VCaP (cell line): ENCODE results near the gene C12orf42.

ENCODE experiments used
- H3K27ac ChIP-seq: fragments of 450-650 bp; 2 replicates; pipeline ENCODE4 v1.5.1; 2017
- TF ChIP-seq, protein P1 (sequence below): fragments of 450-650 bp; conservative IDR thresholded peaks from 2 replicates; pipeline ENCODE4 v1.5.1; 2017; ENCODE audit warnings: mild to moderate bottlenecking, moderate library complexity

C12orf42 gene

DNA sequence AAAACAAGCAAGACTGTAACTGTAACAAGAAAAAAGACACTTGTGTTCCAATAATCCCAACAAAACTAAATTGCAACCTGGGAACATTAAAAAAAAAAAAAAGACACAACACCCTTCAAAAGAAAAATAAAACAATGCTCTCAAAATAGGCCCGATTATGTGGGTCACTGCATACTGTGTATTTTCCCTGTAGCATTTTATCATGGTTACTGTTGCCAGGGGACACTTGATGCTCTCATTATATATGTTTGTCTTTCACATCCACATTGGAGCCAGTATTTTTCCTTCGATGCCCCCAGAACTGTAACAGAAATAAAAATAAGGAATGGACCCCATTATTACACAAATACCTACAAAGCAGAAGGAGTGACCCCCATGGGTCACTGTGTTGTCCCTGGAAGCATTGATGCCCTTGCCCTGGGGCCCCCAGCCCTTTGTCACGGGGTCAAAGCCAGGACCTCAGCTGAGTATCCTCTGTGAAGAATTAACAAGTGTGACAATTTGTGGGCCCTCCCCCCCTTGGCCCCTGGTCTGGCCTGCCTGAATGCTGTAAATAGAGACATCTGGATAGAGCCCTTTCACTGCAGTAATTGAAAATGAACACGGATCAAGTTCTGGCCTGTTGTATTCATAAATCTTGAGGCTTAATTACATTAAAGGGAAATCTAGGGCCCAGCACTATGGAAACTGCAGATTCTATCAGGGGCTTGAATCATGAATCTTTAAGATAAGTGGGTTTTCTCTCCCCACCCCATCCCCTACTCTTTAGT, 72.8 kb downstream of the C12orf42 start:
- TF ChIP-seq, protein P1, sequence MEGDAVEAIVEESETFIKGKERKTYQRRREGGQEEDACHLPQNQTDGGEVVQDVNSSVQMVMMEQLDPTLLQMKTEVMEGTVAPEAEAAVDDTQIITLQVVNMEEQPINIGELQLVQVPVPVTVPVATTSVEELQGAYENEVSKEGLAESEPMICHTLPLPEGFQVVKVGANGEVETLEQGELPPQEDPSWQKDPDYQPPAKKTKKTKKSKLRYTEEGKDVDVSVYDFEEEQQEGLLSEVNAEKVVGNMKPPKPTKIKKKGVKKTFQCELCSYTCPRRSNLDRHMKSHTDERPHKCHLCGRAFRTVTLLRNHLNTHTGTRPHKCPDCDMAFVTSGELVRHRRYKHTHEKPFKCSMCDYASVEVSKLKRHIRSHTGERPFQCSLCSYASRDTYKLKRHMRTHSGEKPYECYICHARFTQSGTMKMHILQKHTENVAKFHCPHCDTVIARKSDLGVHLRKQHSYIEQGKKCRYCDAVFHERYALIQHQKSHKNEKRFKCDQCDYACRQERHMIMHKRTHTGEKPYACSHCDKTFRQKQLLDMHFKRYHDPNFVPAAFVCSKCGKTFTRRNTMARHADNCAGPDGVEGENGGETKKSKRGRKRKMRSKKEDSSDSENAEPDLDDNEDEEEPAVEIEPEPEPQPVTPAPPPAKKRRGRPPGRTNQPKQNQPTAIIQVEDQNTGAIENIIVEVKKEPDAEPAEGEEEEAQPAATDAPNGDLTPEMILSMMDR, result no peak
- H3K27ac ChIP-seq, result no peak overlapping the region

DNA sequence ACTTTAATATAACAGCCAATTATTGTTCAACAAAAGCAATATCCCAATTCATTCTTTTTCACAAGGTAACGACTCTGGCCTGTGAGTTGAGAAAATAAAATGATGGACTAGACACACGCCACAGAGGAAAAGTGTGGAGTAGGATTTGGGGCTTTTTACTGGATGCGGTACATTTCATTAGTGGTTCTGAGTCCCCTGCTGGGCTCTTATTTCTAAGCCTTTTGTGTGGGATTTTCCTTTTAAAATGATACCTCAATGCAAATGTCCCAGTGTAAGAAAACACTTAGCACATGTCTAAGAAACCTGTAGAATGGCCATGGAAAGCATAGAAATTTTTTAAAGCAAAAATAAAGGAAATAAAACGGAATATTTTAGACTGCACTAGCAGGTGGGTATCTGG, 73.4 kb downstream of the C12orf42 start:
- TF ChIP-seq, protein P1, result no peak
- H3K27ac ChIP-seq, result no peak overlapping the region

DNA sequence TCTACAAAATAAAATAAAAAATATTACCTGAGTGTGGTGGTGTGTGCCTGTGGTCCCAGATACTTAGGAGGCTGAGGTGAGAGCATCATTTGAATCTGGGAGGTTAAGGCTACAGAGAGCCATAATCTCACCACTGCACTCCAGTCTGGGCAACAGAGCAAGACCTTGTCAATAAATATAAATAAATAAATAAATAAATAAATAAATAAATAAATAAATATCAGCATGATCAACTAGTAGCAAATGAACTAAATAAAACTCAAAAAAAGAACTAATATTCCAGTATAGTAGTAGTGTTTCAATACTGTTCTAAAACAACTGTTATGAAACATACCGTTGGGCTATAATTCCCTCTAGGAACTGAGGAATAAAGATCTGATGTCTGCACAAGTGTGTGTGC, 74.4 kb downstream of the C12orf42 start:
- TF ChIP-seq, protein P1, result no peak

DNA sequence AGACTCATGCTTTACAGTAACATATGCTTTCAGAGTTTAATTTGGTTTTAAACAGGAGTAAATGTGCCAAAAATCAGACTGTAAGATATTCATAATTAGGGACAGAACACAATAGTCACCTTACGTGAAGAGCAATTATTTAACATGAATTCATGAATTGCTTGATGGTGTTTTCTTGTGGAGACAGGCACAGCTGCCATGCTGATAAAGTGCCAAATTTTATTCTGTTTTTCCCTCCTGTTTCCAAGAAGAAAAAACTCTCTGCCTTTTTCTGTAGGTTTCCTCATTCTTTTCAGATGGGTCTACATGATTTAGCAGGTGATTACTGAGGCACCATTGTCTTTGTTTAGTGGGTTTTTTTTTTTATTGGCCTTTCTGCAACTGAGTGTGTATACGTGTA, 80.1 kb downstream of the C12orf42 start:
- TF ChIP-seq, protein P1, result no peak
- no peak overlapping the region for H3K27ac ChIP-seq

More for the DNA sequence above, 74.4 kb downstream of the C12orf42 start:
- no peak overlapping the region for H3K27ac ChIP-seq

DNA sequence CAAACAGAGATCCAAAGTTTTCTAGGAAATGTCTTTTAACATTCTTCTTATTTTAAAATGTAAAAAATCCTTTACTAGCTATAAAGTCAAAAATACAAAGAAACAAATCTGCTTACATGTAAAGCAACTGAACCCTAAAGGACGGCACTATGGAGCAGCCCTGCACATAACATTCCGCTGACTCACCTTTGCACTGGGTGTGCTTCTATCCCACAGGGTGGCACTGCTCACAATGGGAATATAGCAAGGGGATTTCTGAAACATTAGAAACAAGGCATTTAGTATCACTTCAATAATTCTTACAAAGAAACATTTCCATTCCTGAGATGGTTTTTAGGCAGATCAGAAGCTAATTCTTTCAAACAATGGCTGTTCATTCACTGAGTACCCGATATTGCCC, 94.3 kb downstream of the C12orf42 start:
- no peak overlapping the region for H3K27ac ChIP-seq
- TF ChIP-seq, protein P1, result peak; percentile 20

DNA sequence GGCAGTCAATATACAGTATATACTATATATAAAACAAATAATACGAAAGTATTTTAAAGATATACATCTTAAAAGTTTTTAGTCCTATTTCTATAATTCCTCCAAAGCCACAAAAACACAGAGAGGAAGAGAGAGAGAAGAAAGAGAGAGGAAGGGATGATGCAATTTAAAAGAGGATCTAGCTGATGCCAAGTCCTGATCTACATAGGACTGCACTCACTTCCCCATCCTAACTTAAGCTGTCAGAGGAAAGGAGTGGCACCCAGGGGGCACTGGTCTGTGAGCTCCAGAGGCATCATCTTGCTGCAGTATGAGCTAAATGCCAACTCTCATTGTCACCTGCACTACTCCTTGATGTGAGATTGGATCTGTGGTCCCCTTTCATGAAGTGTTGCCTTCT, 95.8 kb downstream of the C12orf42 start:
- no peak overlapping the region for H3K27ac ChIP-seq
- TF ChIP-seq, protein P1, result no peak

DNA sequence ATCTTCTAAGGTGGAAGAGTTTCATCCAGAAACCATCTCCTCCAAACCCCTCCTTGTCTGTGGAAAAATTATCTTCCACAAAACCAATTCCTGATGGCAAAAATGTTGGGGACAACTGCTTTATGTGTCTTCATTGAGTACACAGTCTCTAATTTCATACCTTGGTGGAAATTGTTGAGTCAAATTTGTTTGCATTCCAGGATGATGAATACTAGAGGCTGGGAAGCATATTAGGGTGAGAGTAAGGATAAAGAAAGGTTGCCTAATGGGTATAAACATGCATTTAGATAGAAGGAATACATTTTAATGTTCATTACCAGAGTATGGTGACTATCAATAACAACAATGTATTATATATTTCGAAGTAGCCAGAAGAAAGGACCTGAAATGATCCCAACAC, 98.2 kb downstream of the C12orf42 start:
- TF ChIP-seq, protein P1, result no peak
- no peak overlapping the region for H3K27ac ChIP-seq
